HUES64 (cell line): Measurements from ENCODE around the gene APCDD1. TPM values are rescaled to one million over a fixed set of nuclear protein-coding genes. Genes with fewer than 3 reads are reported as not detected.

Experiments used
- H3K27ac ChIP-seq: 2 replicates; pipeline ENCODE4 v1.7.0; 2013; ENCODE audit warnings: low read depth, low read length, inconsistent platforms
- H3K27me3 ChIP-seq: 2 replicates; pipeline ENCODE4 v1.6.1; 2013; ENCODE audit warnings: mild to moderate bottlenecking, low read length; ENCODE audit not compliant: insufficient read depth
- H3K36me3 ChIP-seq: 2 replicates; pipeline ENCODE4 v1.6.1; 2013; ENCODE audit warnings: mild to moderate bottlenecking, low read length; ENCODE audit not compliant: insufficient read depth
- H3K4me1 ChIP-seq: 2 replicates; pipeline ENCODE4 v1.6.1; 2013; ENCODE audit warnings: mild to moderate bottlenecking, low read length, moderate library complexity; ENCODE audit not compliant: insufficient read depth
- H3K4me3 ChIP-seq: 2 replicates; pipeline ENCODE4 v1.5.1; 2013; ENCODE audit warnings: mild to moderate bottlenecking, low read length, moderate library complexity
- H3K9ac ChIP-seq: 2 replicates; pipeline ENCODE4 v1.6.1; 2013; ENCODE audit warnings: mild to moderate bottlenecking, low read depth, low read length
- H3K9me3 ChIP-seq: 2 replicates; pipeline ENCODE4 v1.6.1; 2013; ENCODE audit warnings: low read depth, low read length; ENCODE audit not compliant: insufficient read depth
- WGBS: fragments of 150-250, 120-280 bp; methylation state at CpG from one replicate; pipeline ENCODE4 v1.1.7; 2013; ENCODE audit warnings: missing lambda C conversion rate; 5-methylcytosine and 5-hydroxymethylcytosine counted together
- polyA plus RNA-seq, 2 experiments: library from polyadenylated mRNA; stranded (reverse); fragments of 50-300 nt; gene quantifications; one replicate each; pipeline ENCODE4 v1.2.3, GENCODE V29; 2013

Gene APCDD1
- 16.6 TPM for polyA plus RNA-seq (2013, experiment 1 of 2)
- polyA plus RNA-seq (2013, experiment 2 of 2) = 16.7 TPM

DNA sequence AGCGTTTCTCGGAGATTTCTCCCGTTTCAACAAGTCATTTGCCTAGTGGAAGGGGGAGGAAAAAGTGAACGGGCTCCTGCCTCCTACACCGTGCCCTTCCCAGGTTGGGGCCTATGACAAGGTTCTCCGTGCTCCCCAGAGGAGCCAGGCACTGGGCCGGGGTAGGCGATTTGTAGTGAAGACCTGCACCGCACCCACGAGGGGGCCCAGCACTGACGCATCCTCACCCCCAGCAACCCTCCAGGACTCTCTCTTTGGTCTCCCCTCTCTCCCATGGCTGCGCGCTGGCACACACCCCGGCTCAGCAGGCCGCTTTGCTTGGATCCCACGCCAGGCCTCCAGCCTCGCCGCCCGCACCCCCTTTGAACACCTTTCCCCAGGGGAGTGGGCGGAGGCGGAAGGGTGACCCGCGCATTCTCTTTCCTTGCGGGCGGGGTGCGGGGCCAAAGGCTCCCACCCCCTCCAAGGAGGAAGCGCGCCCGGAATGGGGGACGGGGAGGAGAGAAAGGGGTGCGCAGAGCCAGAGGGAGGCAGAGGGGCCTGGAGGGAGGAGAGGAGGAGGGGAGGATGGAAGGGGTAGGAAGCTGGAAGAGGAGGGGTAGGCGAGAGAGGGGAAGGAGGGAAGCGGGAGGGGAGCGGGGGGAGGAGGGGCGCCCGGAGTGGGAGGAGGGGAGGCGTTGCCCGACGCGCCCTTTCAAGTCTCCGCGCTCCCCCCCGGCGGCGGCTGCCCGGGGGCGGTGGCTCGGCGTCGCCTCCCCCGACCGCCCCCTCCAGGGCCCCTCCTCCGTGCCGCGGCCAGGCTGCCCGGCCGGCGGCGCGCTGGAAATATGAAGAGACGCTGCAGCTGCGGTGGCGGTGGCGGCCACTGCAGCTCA lies at the start of gene APCDD1:
APCDD1 (plus strand) TSS at position 830 of the 875 bp plus-strand sequence. CDS start 347 bp downstream, outside the sequence.
- peak within 1 kb of the TSS; percentile 76 for H3K4me3 ChIP-seq
- no peaks in the 10 kb centered on the region for H3K9me3 ChIP-seq
- peak within 1 kb of the TSS; percentile 80 for H3K9ac ChIP-seq
- no peaks in the 10 kb centered on the region for H3K36me3 ChIP-seq
- 2% methylated on average over 59 of the region's 64 CpGs for WGBS
- no peak within 1 kb of the TSS for H3K27ac ChIP-seq
- peaks cover 26% of the 10 kb centered on the region for H3K4me1 ChIP-seq
- H3K27me3 ChIP-seq = peaks cover 66% of the 10 kb centered on the region

DNA sequence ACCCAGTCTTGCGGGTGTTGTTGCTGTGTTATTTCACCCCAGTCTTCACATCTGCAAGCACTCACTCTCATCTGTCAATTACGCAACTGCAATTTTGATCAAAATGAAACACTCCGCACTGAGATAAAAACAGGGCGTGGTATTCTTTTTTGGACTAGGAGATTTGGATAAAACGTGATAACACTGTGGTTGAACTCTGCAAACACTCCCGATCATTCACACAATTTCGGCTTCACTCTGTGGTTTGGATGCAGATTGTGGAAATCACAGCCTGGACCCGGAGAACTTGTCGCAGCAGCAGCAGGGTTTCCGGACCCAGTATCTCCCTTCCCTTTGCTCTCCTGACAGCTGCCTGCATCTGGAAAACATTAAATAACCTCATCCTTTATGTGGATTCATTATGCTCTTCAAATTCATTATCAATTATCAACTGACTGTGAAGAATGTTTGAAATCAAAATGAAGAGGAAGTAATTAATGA lies 49.4 kb upstream of the APCDD1 start:
- Histone ChIP-seq H3K27ac (no peak overlapping the region), H3K27me3 (no peaks in the 10 kb centered on the region), H3K36me3 (no peaks in the 10 kb centered on the region), H3K9ac (no peak overlapping the region), H3K9me3 (no peaks in the 10 kb centered on the region), H3K4me1 (peaks cover 47% of the 10 kb centered on the region), H3K4me3 (no peak overlapping the region)
- 86% methylated on average over 10 of the region's 10 CpGs for WGBS

DNA sequence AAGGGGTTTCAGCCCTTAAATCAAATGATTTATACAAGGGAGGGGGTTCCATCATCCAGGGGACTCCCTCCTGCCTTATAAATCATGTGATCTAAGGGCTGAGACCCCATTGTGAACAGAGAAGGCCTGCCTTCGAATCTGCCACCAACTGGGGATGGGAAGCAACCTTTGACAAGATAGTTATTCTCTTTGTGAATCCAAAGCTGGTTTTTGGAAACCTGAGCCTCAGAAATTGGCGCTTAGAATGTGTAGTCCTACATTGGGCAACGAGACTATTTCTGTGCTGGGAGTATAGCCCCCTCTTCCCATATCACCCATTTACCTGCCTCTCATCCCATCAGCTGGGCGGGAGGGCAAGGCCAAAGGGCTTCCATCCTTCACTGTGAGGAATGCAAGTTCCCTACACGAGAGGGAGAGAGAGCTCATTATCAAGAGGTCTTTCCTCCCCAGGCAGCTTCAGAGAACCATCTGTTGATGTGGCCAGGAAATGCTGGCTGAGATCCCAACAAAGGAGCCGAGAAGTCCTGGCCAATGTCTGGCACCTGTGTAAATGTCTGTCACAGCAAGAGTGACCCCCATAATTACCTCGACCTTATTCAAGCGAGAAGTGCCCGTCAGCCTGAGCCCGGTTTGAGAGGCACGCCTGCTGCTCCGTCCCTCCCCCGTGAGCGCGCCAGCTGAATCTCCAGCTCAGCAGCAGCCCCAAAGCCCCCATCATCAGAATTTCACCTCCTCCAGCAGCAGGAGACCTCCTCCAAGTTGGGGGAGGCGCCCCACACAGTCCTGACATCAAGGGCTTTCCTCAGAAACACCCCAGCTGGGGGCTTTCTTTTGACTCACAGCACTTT lies 48.4 kb upstream of the APCDD1 start:
- Histone ChIP-seq H3K27me3 (no peaks in the 10 kb centered on the region), H3K9me3 (no peaks in the 10 kb centered on the region), H3K4me3 (no peak overlapping the region), H3K27ac (no peak overlapping the region; the same call in 1 of the 2 replicates), H3K4me1 (peaks cover 53% of the 10 kb centered on the region), H3K36me3 (no peaks in the 10 kb centered on the region), H3K9ac (no peak overlapping the region)
- WGBS = 21% methylated on average over 16 of the region's 16 CpGs

DNA sequence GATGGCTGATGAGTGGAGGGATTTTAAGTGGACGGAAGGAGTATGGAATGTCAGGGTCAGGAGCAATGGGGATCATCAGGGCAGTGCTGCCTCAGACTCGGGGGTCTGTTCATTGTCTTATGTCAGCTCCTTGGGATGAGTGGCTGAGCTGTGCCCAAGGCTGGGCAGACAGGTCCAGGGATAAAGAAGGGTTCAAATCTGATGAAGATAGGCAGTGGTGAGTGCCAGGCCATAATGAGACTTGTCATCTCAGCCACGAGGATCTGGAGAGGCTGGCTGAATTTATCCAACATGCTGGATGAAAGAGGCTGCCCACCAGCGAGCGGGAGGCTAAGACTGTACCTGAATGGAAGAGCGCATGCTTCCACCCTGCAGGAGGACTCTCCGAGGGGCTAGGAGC lies 46.3 kb upstream of the APCDD1 start:
- Histone ChIP-seq H3K4me1 (peaks cover 44% of the 10 kb centered on the region), H3K27ac (no peak overlapping the region)
- 92% methylated on average over 7 of the region's 7 CpGs for WGBS

DNA sequence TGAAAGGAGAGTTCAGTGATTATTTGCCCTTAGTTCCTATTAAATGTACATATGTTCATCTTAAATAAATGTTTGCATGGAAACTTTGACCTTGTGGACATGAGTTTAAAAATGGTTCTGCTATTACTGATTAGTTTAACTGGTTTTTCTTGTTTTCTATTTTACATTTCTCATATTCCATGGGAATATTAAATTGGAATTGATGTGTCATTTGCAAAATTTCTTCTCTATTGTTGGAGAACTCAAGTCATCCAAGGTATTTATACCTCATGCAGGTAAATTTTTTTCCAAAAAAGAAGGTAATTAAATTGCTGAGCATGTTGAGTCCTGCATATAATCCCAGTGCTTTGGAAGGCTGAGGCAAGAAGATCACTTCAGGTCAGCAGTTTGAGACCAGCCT lies 45.4 kb upstream of the APCDD1 start:
- H3K27me3 ChIP-seq = no peaks in the 10 kb centered on the region
- H3K27ac ChIP-seq = no peak overlapping the region
- H3K9me3 ChIP-seq = no peaks in the 10 kb centered on the region
- no peak overlapping the region for H3K9ac ChIP-seq
- no peak overlapping the region for H3K4me3 ChIP-seq
- H3K4me1 ChIP-seq = peaks cover 38% of the 10 kb centered on the region
- no peaks in the 10 kb centered on the region for H3K36me3 ChIP-seq

More for the DNA sequence above, 46.3 kb upstream of the APCDD1 start:
- no peak overlapping the region for H3K4me3 ChIP-seq
- no peaks in the 10 kb centered on the region for H3K36me3 ChIP-seq
- H3K27me3 ChIP-seq = no peaks in the 10 kb centered on the region
- no peaks in the 10 kb centered on the region for H3K9me3 ChIP-seq
- H3K9ac ChIP-seq = no peak overlapping the region

- H3K4me3 ChIP-seq = no peak overlapping the region
- WGBS = 76% methylated on average over 11 of the region's 11 CpGs
- no peaks in the 10 kb centered on the region for H3K27me3 ChIP-seq
- no peaks in the 10 kb centered on the region for H3K36me3 ChIP-seq
- no peaks in the 10 kb centered on the region for H3K9me3 ChIP-seq
- H3K4me1 ChIP-seq = peaks cover 21% of the 10 kb centered on the region
- H3K9ac ChIP-seq = no peak overlapping the region
- no peak overlapping the region for H3K27ac ChIP-seq
These were observed 43.7 kb upstream of the APCDD1 start for GRCh38 chr18:10410472-10411308.

DNA sequence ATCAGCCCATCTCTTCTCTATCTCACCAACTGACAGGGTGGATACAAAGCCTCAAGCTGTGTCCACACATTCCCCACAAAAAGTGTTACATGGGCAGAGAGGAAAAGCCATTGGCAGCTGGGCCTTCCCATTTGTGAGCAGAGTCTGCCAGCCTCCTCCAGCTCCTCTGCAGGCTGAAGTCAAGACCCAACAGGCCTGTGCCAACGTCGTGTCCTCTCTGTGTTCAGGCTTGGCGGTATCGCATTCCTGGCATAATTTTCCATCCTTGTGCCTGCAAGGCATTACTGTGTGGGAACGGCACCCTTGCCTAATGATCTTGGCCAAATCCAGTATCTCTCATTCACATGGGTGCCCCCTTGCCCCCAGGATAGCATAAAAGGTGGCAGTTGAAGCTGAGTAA lies 41.5 kb upstream of the APCDD1 start:
- Histone ChIP-seq H3K9me3 (no peaks in the 10 kb centered on the region), H3K4me1 (peaks cover 7% of the 10 kb centered on the region; the same call in 1 of the 2 replicates), H3K27ac (no peak overlapping the region), H3K36me3 (no peaks in the 10 kb centered on the region), H3K9ac (no peak overlapping the region), H3K27me3 (no peaks in the 10 kb centered on the region), H3K4me3 (no peak overlapping the region)
- WGBS = 92% methylated on average over 5 of the region's 5 CpGs

GRCh38 chr18:10413722-10414121 lies 40.7 kb upstream of the APCDD1 start:
- no peaks in the 10 kb centered on the region for H3K9me3 ChIP-seq
- 79% methylated on average over 3 of the region's 3 CpGs for WGBS
- H3K4me3 ChIP-seq = no peak overlapping the region

GRCh38 chr18:10414293-10414842 lies 40.1 kb upstream of the APCDD1 start:
- H3K27ac ChIP-seq = no peak overlapping the region
- 96% methylated on average over 23 of the region's 23 CpGs for WGBS
- H3K9ac ChIP-seq = no peak overlapping the region
- H3K36me3 ChIP-seq = no peaks in the 10 kb centered on the region
- peaks cover 7% of the 10 kb centered on the region; the same call in 1 of the 2 replicates for H3K4me1 ChIP-seq
- H3K4me3 ChIP-seq = no peak overlapping the region
- H3K9me3 ChIP-seq = no peaks in the 10 kb centered on the region
- H3K27me3 ChIP-seq = no peaks in the 10 kb centered on the region

More at GRCh38 chr18:10413722-10414121, 40.7 kb upstream of the APCDD1 start:
- H3K36me3 ChIP-seq = no peaks in the 10 kb centered on the region
- no peak overlapping the region for H3K27ac ChIP-seq
- peaks cover 7% of the 10 kb centered on the region; the same call in 1 of the 2 replicates for H3K4me1 ChIP-seq
- no peaks in the 10 kb centered on the region for H3K27me3 ChIP-seq
- H3K9ac ChIP-seq = no peak overlapping the region

DNA sequence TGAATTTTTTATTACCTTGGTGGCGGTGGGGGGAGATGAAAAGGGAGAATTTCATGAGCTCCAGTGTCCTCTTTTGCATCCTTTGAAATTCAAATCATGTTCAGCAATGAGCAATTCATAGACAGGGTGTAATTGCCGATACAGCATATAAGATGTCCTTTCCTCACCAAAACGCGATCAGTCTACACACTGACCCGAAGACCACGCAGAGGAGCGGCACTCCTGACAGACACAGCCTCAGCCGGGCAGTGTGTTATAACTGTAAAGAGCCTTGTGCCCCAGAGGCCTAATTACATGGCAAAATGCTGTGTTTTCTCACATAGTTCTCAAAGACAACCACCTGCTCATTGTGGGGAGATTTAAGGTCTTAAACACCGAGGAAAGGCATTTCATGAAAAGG lies 38.4 kb upstream of the APCDD1 start:
- Histone ChIP-seq H3K9me3 (no peaks in the 10 kb centered on the region; the same call in 1 of the 2 replicates), H3K4me1 (peaks cover under 1% of the 10 kb centered on the region; the same call in 1 of the 2 replicates), H3K36me3 (no peaks in the 10 kb centered on the region), H3K27ac (no peak overlapping the region), H3K27me3 (no peaks in the 10 kb centered on the region), H3K4me3 (no peak overlapping the region), H3K9ac (no peak overlapping the region)
- 87% methylated on average over 8 of the region's 9 CpGs for WGBS
